ENCODE results near the gene MEN1. TPM values are rescaled to one million over a fixed set of nuclear protein-coding genes. Genes with fewer than 3 reads are reported as not detected.
"Not testable (repeated sequence)": the region's sequence is repeated elsewhere in the genome, so short reads cannot be mapped to it uniquely, and the experiment has no call there.

MEN1 gene
- polyA plus RNA-seq, 1 donor: 36.6 TPM

DNA sequence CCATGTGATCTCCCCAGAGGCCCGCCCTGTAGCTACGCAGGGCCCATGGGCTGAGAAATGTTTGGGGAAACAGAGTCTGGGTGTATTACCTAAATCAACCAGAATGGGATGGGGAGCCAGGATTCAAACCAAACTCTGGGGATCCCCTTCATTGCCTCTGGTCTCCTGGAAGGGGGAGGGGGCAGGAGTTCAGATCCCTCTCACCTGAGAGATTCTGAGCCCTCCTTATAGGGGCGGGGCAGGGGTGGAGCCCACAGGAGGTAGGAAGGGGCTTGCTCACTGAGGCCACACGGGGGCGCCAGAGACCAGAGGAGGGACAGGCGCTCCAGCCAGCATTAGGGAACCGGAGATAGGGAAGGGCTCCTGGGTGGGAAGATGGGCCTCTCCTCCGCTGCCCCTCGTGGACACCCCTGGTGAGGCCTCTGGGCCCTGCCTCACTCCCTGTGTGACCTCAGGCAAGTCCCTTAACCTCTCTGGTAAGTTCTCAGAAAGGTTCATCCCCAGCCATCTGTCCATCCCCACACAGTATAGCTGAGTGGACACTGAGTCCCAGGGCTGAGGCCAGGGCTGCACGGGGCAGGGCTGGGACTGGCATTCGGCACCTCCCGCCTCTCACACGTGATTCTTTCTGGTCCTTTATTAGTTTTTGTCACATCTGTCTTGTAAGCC is 36.8 kb upstream of the MEN1 start:
- peak; percentile 91 for DNase-seq

DNA sequence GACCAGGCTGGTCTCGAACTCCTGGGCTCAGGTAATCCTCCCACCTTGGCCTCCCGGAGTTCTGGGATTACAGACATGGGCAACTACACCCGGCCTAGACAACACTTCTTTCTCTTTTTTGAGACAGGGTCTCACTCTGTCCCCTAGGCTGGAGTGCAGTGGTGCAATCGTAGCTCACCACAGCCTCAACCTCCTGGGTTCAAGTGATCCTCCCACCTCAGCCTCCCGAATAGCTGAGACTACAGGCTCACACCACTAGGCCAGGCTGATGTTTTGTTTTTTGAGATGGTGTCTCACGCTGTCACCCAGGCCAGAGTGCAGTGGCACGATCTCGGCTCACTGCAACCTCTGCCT is 35.4 kb upstream of the MEN1 start:
- DNase-seq: not testable (repeated sequence)

DNA sequence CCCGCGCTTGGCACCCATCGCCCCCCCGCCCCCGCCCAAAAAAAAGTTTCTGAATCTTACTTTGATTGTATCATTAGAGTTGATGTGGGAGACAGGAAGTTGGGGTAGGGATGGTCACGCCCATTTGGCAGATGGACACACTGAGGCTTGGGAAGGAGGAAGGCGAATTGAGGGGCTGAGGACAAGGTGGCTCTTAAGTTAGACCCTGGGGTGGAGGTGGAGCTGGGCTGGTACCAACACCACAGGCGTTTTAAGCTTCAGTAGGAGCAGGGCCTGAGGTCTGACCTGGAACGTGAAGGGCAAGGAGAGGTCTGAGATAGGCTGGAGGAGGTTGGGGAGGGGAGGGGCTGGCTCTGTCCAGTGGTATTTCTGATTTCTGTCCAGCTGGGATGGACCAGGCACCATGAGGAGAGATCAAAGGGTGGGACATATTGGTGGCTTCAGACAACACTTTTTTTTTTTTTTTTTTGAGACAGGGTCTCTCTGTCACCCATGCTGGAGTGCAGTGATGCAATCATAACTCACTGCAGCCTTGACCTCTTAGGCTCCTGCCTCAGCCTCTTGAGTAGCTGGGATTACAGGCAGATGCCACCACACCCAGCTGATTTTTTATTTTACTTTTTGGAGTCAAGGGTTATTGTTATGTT is 34.9 kb upstream of the MEN1 start:
- no peak for DNase-seq

DNA sequence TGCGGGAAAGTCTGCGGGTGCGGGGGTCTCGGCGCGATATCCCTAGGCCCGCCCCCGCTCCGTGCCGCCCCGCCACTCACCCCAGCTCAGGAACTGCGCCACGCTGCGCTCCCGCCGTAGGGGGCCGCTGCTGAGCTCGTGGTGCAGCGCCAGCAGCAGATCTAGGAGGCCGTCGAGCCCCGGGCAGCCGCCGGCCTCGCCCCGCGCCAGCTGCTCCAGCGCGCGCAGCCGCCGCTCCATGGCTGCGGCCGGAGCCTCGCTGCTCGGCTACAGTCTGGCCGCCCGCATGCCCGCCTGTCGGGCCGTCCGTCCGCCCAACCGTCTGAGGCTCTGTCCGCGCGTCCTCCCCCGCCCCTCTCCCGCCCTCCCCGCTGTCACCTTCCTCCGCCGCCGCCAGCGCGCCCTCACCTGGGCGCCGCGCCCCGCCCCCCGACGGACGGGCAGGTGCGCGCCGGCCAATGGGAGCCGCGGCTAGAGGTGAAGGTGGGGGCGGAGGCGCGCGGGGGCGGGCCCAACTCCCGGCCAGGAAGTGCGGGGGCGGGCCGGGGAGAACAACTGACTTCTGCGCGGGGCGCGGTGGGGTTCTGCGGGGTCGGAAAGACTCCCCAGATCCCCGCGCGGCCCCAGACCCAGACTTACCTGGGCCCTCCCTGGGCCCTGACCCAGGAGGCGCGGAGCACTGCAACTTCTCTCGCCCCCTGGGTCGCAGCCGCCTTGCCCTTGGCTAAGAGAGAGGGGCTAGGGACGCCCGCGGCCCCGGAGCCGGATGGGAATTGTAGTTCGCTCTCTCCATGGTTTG is 34.2 kb upstream of the MEN1 start, which contains the start of gene CDC42BPG:
Gene CDC42BPG, minus strand, starts transcription at position 324 of the 799 bp plus-strand sequence. Its CDS starts 84 bp downstream, at position 240.
- peak; percentile 64 for DNase-seq

DNA sequence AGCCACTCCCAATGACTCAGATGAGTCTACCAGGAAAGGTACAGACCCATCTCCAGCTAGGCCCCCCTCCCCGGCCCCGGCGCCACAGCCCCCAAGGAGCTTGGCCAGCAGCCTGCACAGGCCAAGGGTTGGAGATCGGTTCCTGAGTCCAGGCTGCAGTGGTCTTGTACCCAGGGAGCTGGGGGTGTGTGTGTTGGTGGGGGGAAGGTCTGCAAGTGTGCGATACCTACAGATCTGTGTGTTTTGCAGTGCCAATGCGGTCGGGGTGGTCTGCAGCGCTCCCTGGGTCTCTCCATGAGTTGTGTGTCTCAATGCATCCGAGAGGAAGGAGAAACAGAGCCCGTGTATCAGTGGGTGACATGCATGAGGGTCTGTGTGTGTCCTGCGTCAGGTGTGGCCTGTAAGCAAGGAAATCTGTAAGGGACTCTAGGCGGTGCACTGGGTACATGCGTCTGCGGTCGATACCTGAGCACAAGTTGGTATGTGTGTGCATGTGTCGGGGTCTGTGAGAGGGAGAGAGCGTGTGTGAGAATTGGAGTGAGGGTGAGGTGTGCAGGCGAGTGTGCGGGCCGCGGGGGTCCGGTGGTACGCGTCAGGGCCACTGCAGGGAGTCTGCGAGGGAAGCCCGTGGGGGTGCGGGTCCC is 33.5 kb upstream of the MEN1 start:
- no peak for DNase-seq

DNA sequence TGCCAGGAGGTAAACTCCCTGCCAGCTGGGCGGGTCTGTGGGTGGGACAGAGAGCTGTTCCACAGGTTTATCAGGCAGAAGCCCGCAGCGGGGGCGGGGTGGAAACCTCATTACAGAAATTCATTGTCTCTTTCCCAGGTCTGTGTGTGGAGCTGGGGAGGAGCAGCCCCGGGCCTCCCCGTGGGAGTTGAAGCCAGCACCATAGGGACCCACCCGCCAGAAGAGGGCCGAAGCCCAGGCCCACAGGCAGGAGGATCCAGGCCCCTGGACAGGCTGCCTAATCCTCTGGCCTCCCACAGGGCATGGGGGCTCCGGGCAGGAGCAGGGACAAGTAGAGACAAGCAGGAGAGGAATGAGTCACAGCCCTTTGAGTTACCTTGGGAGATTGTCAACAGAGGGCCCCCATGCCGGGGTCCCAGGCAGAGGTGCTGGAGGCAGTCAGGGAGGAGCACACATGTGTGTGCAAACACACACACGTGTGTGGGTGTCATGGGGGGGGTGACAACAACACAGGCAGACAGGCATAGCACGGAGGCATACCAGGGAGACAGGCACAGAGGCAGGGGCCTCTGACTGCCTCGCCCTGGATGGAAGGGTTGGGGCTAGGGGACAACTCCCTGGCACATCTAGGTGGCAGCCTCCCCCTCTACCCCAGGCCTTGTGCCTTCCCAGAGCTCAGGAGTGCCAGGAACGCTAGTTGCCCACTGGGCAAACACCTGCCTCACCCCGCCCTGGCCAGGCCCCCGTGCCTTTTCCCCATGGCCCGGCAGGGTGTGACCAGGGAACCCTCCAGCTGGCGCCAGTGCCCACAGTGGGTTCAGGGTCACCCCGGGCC is 32.7 kb upstream of the MEN1 start:
- DNase-seq: no peak

DNA sequence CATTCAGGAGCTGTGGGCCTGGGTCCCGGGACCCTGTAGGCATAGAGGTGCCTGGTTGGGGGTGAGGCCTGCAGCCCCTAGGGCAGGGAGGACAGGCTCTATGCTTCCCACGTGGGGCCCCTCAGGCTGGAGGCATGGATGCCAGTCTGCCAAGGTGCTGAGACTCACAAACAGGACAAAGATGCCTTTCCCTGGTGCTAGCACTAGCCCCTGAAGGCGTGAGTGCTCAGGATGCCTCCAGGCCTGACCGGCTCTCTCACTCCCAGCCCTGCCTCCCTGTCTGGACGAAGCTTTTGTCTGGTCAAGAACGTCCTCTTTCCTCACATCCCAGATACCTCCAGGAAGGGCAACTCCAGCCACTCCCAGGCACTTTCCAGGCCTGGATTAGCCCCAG is 32.0 kb upstream of the MEN1 start:
- DNase-seq: no peak

DNA sequence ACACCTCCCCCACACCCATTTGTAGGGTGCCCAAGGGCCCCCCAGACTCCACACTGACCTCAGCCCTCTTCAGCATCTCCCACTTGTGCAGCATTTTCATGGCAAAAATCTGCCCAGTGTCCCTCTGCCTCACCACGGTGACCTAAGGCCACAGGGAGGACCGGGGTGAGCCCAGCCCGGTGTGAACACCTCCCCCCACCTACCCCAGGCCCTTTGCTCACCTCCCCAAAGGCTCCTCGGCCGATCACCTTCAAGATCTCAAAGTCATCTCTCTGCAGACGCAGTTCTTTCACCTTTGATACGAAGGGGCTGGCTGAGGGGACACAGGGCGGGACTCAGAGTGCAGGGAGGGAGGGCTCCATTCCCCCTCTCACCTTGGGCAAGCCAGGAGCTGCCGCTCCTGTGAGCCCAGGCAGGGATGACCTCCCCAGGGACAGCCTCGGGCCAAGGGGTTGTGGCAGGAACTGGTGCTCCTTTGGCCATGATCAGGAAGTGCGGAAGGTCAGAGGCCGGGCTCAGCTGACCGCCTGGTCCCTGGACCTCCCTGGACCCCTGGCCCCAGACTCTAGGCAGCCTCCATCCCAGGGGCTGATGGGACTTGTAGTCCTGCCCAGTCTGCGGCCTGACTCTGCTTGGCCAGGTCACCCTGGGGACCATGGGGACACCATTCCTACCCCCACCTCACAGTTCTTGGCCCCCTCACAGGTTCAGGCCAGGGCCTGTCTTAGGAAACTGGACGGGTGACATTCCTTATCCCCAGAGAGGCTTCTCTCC is 31.4 kb upstream of the MEN1 start:
- no peak for DNase-seq

DNA sequence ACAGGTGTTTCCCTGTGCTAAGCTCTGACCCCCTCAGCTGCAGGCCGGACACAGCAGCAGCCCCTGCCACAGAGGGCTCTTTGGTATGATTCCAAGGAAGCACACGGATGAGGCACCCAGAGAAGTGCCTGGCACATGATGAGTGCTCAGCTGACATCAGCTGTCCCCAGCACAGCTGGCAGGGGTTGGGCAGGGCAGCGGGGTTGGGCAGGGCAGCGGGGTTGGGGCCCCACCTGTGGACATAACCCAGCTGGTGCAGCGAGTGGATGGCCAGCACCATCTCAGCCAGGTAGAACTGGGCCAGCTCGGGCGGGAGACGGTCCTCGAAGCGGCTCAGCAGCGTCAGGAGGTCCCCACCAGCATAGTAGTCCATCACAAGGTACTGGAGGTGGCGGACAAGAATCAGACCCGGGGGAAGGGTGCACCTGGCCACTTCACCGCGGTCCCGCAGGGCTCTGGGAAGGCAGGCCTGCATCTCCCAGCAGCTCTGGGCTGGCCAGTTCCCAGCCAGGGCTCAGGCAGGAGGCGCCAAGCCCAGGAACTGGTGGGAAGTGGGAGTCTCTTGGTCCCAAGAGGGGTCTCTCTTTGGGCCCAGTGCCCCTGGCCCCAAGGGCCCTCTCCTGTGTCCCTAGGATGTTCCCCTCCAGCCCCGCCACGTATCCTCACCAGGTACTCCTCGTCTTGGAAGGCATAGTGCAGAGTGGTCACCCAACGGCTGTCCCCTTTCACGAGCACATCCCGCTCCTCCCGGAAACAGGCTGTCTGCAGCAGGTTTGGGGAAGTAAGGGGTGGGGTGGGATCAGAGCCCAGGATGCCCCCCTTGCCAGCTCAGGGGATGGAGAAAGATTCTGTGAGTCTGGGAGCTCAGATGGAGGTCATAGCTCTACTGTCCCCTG is 29.8 kb upstream of the MEN1 start:
- DNase-seq: no peak

DNA sequence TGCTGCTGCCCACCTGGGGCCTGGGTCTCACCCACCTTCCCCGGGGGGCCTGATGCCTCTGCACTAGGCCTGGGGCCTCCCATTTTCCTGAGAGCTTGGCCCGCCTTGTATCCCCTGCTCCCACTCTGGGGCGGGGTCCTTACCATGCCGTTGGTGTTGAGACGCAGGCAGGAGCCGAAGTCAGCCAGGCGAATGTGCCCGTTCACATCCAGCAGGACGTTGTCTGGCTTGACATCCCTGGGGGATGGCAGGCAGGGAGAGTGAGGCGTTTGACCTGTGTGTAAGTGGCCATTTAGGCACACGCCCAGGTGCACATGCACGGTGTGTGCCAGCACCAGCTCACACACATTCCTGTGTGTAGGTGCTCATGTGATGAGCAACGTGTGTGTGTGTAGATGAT is 29.0 kb upstream of the MEN1 start:
- DNase-seq: no peak

DNA sequence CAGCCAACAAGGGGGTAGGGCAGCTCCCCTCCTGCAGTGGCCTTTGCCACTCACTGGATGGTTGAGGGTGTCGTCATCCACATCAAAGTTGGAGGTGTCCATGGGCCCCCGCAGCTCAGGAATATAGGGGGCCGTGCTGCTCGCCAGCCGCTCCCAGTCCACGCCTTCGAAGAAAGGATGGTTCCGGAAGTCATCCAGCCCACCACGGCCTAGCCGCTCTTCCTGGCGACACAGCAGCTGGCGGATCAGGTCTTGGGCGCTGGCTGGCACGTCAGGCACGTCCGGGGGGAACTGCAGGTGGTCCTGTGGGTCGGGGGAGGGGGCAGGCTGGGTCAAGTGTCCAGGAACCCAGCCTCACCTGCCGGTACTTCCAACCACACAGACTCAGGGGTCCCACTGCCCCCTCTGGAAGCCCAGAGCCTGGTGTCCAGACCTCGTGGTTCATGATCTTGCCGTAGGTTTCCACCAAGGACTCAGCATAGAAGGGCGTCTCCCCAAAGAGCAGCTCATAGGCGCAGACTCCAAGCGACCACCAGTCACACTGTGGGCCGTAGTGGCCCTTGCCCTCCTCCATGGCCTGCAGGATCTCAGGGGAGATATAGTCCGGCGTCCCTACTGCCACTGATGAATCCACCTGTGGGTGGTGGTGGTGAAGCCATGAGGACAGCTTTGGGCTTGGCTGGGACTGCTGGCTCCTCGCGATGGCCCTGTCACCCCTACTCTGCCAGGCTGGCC is 28.4 kb upstream of the MEN1 start:
- no peak for DNase-seq

DNA sequence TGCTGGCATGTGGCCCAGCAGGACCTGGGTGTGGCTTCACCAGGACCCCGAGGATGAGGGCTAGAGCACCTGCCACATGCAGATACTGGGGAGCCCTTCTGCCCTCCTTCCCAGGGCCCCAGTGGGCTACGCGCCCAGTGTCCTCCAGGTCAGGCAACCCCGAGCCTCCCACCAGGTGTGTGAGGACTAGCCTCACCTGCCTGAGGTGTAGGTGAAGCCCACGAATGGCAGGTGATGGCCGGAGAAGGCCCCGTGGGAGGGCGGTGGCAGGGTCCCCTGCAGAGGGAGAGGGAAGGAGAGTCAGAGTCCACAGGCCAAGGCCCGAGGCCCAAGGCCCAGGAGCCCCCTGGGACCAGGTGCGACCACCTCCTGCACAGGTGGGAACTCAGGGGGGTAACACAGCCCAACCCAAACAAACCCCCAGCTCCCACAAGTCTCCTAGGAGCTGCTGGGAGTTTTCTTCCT is 27.6 kb upstream of the MEN1 start:
- DNase-seq: no peak

DNA sequence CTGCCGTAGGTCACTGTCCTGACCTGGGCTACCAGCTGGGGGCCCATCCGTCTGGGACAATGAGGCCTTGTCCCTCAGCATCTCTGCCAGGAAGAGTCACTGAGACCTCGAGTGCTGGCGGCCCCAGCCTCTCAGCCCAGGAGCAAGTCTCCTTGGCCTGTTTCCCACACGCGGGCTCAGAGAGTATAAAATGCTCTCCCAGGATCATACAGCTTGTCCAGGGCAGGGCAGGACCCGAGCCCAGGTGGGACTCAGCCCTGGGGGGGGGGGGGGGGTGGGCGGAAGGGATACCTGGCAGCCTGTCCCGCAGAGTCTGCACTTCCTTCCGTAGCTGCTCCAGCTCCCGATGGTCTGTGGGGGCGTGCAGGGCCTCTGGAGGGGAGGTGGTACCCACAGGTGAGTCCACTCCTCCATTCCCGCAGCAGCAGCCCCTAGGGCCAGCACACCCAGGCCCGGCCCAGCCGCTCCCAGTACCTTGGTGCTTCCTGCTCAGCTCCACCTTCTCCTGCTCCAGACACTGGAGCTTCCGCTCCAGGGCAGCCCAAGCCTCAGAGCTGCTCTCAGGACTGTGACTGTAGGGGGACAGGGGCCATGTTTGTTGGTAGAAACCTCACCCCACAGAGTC is 26.2 kb upstream of the MEN1 start:
- DNase-seq: no peak

DNA sequence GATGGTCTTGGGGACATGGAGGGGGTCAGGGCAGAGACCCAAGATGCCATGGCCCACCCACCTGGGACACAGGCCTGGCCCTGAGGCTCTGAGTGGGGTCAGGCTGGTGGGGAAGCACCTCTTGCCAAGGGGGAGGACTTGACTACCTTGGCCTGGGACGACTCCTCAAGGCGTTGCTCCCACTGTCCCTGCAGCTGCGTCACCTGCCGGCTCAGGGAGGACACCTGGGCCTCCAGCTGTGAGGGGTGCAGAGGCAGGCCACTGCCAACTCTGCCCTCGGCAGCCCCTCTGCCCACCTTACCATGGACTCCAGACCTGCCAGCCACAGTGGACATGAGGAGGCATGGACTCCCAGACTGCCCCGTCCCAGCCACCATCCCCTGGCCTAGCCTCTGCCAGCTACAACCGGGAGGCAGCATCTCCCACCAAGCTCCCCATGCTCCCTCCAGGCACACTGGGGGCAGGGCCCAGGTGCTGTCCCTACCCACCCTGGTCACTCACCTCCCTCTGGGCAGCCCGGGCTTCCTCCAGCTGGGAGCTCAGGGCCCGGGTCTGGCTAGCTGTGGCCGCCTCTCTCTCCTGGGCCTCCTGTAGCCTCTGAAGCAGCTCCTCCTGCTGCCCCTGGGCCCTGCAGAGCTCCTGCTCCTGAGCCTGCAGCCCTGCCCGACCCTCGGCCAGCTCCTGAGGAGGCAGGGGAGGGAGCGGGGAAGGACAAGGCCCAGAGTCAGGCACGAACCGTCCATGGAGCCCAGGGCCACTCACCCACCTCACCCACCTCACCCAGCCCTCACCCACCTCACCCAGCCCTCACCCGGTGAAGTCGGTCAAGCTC is 25.5 kb upstream of the MEN1 start:
- DNase-seq: no peak

DNA sequence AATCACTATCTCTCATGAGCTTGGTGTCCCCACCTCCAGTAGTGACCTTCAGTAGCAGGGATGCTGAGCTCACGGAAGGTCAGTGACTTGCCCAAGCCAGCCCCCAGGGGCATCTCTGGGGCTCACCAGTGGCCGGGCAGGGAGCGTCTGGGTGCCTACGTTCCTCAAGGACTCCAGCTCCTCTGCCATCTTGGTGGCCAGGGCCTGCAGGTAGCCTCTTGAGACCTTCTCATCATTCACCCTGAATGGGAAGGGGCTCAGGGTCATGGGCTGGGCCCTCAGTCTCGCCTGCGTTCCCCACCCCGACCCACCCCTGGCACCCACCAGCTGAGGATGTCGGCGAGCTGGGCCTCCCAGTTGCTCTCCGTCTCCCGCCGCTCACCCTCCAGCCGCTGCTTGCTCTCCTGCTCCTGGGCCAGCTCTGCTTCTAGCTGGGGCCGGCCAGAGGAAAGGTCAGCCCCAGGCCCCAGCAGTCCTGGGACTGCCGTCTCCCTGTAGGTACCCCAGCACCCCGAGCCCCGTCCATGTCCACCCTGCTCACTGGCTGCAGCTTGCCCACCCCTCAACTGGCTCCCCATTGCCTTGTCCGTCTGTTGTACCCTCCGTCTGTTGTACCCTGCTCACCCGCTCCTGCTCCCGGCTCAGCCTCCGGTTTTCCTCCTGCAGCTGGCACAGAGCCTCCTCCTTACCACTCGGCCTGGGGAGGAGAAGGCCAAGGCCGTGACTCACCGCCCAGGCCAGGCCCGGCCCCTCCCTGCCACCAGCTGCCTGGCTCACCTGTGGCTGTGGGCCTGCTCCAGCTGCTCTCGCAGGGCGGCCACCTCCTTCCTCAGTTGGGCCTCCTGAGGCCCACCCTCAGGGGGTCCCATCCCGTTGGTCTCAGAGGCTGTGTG is 24.6 kb upstream of the MEN1 start:
- no peak for DNase-seq

DNA sequence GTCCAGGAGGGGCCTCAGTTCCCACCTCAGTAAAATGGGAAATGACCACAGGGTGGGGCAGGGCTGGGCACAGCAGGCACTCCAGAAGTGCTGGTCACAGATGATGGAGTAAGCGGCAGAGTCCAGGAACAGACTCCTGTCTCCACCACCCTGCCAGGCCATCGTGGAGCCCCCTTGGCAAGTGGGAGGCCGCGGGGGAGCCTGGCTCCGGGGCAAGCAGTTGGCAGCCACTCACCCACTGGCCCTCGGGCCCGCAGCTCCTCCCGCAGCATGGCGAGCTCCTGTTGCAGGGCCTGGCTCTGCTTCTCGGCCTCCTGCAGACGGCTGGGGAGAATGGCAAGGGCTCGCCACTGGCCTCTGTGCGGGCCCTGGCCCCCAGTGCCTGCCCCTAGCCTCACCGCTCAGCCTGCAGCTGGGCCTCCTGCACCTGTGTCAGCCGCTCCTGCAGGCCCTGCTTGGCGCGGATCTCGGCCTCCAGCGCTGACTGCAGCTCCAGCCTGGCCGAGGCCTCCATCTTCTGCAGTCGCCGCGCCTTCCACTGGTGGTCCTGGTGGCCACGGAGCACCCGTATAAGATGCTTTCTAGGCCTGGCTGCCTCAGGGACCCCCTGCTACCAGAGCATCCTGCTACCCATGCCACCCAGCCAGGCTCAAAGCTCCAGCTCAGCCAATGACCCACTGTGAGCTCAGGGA is 23.8 kb upstream of the MEN1 start:
- DNase-seq: no peak
